ENCODE data around the gene TNIP2. TPM values are rescaled to one million over a fixed set of nuclear protein-coding genes. Genes with fewer than 3 reads are reported as not detected.
A peak's percentile ranks its signal among the peaks of the same experiment; 100 is the strongest.

TNIP2 gene
- total and polyA plus RNA-seq, 2 donors (not counting 1 experiment from before 2014, with no cell fraction given), result 47.6 to 71.9 TPM

- H3K79me2 ChIP-seq (ENCODE audit: control insufficient read depth, insufficient read depth, low read length), result peaks cover 30% of the 10 kb centered on the region
- no peak for TF ChIP-seq CTCF (IDR thresholded peaks at IDR 0.05)
- no peak for TF ChIP-seq EZH2 (IDR thresholded peaks at IDR 0.05; ENCODE audit: borderline replicate concordance, insufficient read depth, low read depth, low read length, poor library complexity, severe bottlenecking)
- peaks cover 0 to 5% (median 0%) of the 10 kb centered on the region in 3 donors for H3K9me3 ChIP-seq (ENCODE audit: control extremely low read depth in 1 of 3, control insufficient read depth in 2 of 3, insufficient read depth in 1 of 3, low read length in 2 of 3)
- Mint-ChIP-seq H3K4me3 (peak overlapping the region; percentile 61), H3K27ac (peak overlapping the region; percentile 63), H3K27me3 (no peaks in the 10 kb centered on the region), H3K9me3 (ENCODE audit: insufficient read depth) (no peaks in the 10 kb centered on the region), H3K4me1 (peaks cover 78% of the 10 kb centered on the region)
- no peaks in the 10 kb centered on the region for H3K27me3 ChIP-seq (replicated peaks in 1 of 4; ENCODE audit: control extremely low read depth in 1 of 4, control insufficient read depth in 3 of 4, insufficient read depth in 4 of 4, low read length in 3 of 4)
- peak overlapping the region; percentile 12 to 18 for H3K27ac ChIP-seq (ENCODE audit: low read length in 2 of 2)
- CTCF ChIA-PET, result interaction anchor here (1.2 kb wide), 1 partner anchor 9 kb away, joined by 3 read pairs; no protein-coding TSS in a partner anchor
- WGBS (ENCODE audit: insufficient coverage), result 74% methylated on average over 5 of the region's 8 CpGs
- no peak for DNase-seq
- H4K20me1 ChIP-seq (ENCODE audit: control insufficient read depth, insufficient read depth, low read length, poor library complexity, severe bottlenecking), result peaks cover 29% of the 10 kb centered on the region
- H2AFZ ChIP-seq (ENCODE audit: insufficient read depth, low read depth, low read length, poor library complexity, severe bottlenecking), result peak overlapping the region; percentile 25
- intact Hi-C loops (cut with micrococcal nuclease), result no loop called here
- H3K36me3 ChIP-seq (replicated peaks in 1 of 2; ENCODE audit: control extremely low read depth in 1 of 2, control insufficient read depth in 1 of 2, extremely low read depth in 1 of 2, insufficient read depth in 2 of 2, low read length in 1 of 2), result peaks cover 0 to 7% of the 10 kb centered on the region in 2 experiments
- ATAC-seq (ENCODE audit: low read depth), result no peak
- H3K4me1 ChIP-seq (ENCODE audit: control insufficient read depth in 2 of 2, insufficient read depth in 2 of 2, low read length in 2 of 2), result peaks cover 66 to 87% of the 10 kb centered on the region in 2 donors
- H3K4me2 ChIP-seq (replicated peaks; ENCODE audit: low read depth, low read length, poor library complexity, severe bottlenecking), result peak overlapping the region; percentile 99
- no peak overlapping the region for H3K4me3 ChIP-seq (ENCODE audit: control extremely low read depth in 1 of 5, extremely low read depth in 1 of 5, insufficient read depth in 1 of 5, low read depth in 2 of 5, low read length in 4 of 5)
- H3K9ac ChIP-seq (ENCODE audit: low read length), result no peak overlapping the region
- POLR2A ChIA-PET, result interaction anchor here (0.7 to 1.4 kb wide), 4 partner anchors 13 to 59 kb away, joined by 3 to 18 read pairs (median 3); no protein-coding TSS in a partner anchor
Measured at GRCh38 chr4:2792396-2792710, 36.2 kb upstream of the TNIP2 start.

GRCh38 chr4:2791518-2792395, 35.6 kb upstream of the TNIP2 start:
- H3K27ac Mint-ChIP-seq, result peak overlapping the region; percentile 72
- peak overlapping the region; percentile 99 for H3K4me2 ChIP-seq (replicated peaks; ENCODE audit: low read depth, low read length, poor library complexity, severe bottlenecking)
- peaks cover 68 to 87% of the 10 kb centered on the region in 2 donors for H3K4me1 ChIP-seq (ENCODE audit: control insufficient read depth in 2 of 2, insufficient read depth in 2 of 2, low read length in 2 of 2)
- ATAC-seq (ENCODE audit: low read depth), result no peak
- no peak for DNase-seq
- H3K79me2 ChIP-seq (ENCODE audit: control insufficient read depth, insufficient read depth, low read length), result peaks cover 29% of the 10 kb centered on the region
- CTCF ChIA-PET, result interaction anchor here (1.2 kb wide), 1 partner anchor 8 kb away, joined by 3 read pairs; no protein-coding TSS in a partner anchor
- no peaks in the 10 kb centered on the region for H3K27me3 ChIP-seq (replicated peaks in 1 of 4; ENCODE audit: control extremely low read depth in 1 of 4, control insufficient read depth in 3 of 4, insufficient read depth in 4 of 4, low read length in 3 of 4)
- intact Hi-C loops (cut with micrococcal nuclease), result no loop called here
- H3K4me3 Mint-ChIP-seq, result peak overlapping the region; percentile 61
- peak overlapping the region; percentile 25 for H2AFZ ChIP-seq (ENCODE audit: insufficient read depth, low read depth, low read length, poor library complexity, severe bottlenecking)
- POLR2A ChIA-PET, result interaction anchor here (0.7 to 1.6 kb wide), 5 partner anchors 14 to 61 kb away, joined by 3 to 18 read pairs (median 3); no protein-coding TSS in a partner anchor
- 95% methylated on average over 4 of the region's 10 CpGs for WGBS (ENCODE audit: insufficient coverage)
- H3K9me3 ChIP-seq (ENCODE audit: control extremely low read depth in 1 of 3, control insufficient read depth in 2 of 3, insufficient read depth in 1 of 3, low read length in 2 of 3), result peaks cover 0 to 5% (median 0%) of the 10 kb centered on the region in 3 donors
- TF ChIP-seq EZH2 (IDR thresholded peaks at IDR 0.05; ENCODE audit: borderline replicate concordance, insufficient read depth, low read depth, low read length, poor library complexity, severe bottlenecking) (no peak), CTCF (IDR thresholded peaks at IDR 0.05) (no peak)
- peaks cover 0 to 5% of the 10 kb centered on the region in 2 experiments for H3K36me3 ChIP-seq (replicated peaks in 1 of 2; ENCODE audit: control extremely low read depth in 1 of 2, control insufficient read depth in 1 of 2, extremely low read depth in 1 of 2, insufficient read depth in 2 of 2, low read length in 1 of 2)
- peak overlapping the region; percentile 17 to 46 for H3K27ac ChIP-seq (ENCODE audit: low read length in 2 of 2)
- H4K20me1 ChIP-seq (ENCODE audit: control insufficient read depth, insufficient read depth, low read length, poor library complexity, severe bottlenecking), result peaks cover 29% of the 10 kb centered on the region
- no peak overlapping the region for H3K9ac ChIP-seq (ENCODE audit: low read length)
- no peaks in the 10 kb centered on the region for H3K27me3 Mint-ChIP-seq
- H3K4me1 Mint-ChIP-seq, result peaks cover 82% of the 10 kb centered on the region
- no peak overlapping the region for H3K4me3 ChIP-seq (ENCODE audit: control extremely low read depth in 1 of 5, extremely low read depth in 1 of 5, insufficient read depth in 1 of 5, low read depth in 2 of 5, low read length in 4 of 5)
- H3K9me3 Mint-ChIP-seq (ENCODE audit: insufficient read depth), result no peaks in the 10 kb centered on the region
